NT2/D1 (cell line): ENCODE results near the gene GPR132.

Experiments used
- DNase-seq: peaks from one replicate; pipeline ENCODE4 v3.0.0-alpha.2; 2011; ENCODE audit warnings: low read depth, low spot score
- H3K27me3 ChIP-seq: 2 replicates; pipeline ENCODE4 v1.6.0; 2011; ENCODE audit warnings: mild to moderate bottlenecking; ENCODE audit not compliant: insufficient read length, insufficient read depth
- H3K36me3 ChIP-seq: 2 replicates; pipeline ENCODE4 v1.6.1; 2011; ENCODE audit warnings: mild to moderate bottlenecking, low read length, mixed read lengths; ENCODE audit not compliant: insufficient read depth, insufficient read length
- H3K4me1 ChIP-seq: 2 replicates; pipeline ENCODE4 v1.5.1; 2011; ENCODE audit not compliant: insufficient read depth, insufficient read length
- H3K4me3 ChIP-seq: 2 replicates; pipeline ENCODE4 v1.5.1; 2011; ENCODE audit warnings: low read depth; ENCODE audit not compliant: insufficient read length
- H3K9ac ChIP-seq: 2 replicates; pipeline ENCODE4 v1.6.0; 2011; ENCODE audit warnings: low read depth; ENCODE audit not compliant: insufficient read length
- H3K9me3 ChIP-seq: 2 replicates; pipeline ENCODE4 v1.5.1; 2011; ENCODE audit warnings: mild to moderate bottlenecking, low read length; ENCODE audit not compliant: insufficient read depth
- SUZ12 ChIP-seq: IDR thresholded peaks from 2 replicates; pipeline ENCODE4 v1.6.1; 2011; ENCODE audit not compliant: insufficient read length, insufficient read depth; ENCODE audit errors: extremely low read depth
- YY1 ChIP-seq: IDR thresholded peaks from 2 replicates; pipeline ENCODE4 v1.6.1; 2011; ENCODE audit not compliant: insufficient read length, insufficient read depth
- ZNF274 ChIP-seq: IDR thresholded peaks from 2 replicates; pipeline ENCODE4 v1.6.1; 2011; ENCODE audit warnings: mild to moderate bottlenecking, low read depth, low read length

Gene GPR132

DNA sequence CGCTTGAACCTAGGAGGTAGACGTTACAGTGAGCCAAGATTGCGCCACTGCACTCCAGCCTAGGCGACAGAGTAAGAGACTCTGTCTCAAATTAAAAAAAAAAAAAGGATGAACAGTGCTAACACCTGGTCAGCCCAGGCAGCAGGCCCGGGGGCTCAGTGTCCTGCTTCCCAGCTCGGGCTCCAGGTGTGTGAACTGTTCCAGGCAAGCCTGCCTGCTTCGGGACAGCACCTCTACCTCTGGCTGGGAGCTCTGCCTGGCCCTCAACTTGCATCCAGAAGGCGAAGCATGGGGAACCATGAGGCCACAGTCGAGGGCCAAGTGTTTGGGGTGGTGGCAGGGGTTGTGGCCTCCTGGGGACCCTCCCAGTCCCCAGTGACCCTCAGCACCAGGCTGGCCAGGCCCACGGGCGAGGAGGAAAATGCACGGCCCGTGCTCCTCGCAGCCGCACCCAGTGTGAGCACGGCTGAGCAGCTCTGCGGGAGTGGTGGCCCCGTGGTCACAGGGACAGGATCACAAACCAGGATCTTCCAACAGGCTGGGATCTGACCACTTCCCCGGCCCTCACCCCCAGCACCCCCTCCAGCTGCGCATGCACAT lies 59.8 kb downstream of the GPR132 start:
- TF ChIP-seq SUZ12 = no peak
- no peak for TF ChIP-seq ZNF274
- no peak for TF ChIP-seq YY1
- Histone ChIP-seq H3K9ac (no peak overlapping the region), H3K9me3 (no peaks in the 10 kb centered on the region), H3K27me3 (no peaks in the 10 kb centered on the region), H3K4me3 (no peak overlapping the region), H3K4me1 (no peaks in the 10 kb centered on the region), H3K36me3 (peaks cover 36% of the 10 kb centered on the region)
- no peak for DNase-seq
